ENCODE measurements around the gene DDX54. TPM values are rescaled to one million over a fixed set of nuclear protein-coding genes. Genes with fewer than 3 reads are reported as not detected.

The DDX54 gene
- total RNA-seq, 1 experiment from 2014 or later: 43.1 TPM

GRCh38 chr12:113162102-113163029 is 22.9 kb downstream of the DDX54 start:
- peak; percentile 55 for DNase-seq (ENCODE audit: low read depth)

- DNase-seq (ENCODE audit: low read depth): no peak
Observed at GRCh38 chr12:113161415-113162016, 23.8 kb downstream of the DDX54 start.

- no peak for DNase-seq (ENCODE audit: low read depth)
Observed at GRCh38 chr12:113159937-113160336, 25.3 kb downstream of the DDX54 start.

GRCh38 chr12:113158439-113159203 is 26.7 kb downstream of the DDX54 start:
- DNase-seq (ENCODE audit: low read depth): no peak

- DNase-seq (ENCODE audit: low read depth): no peak
Observed at GRCh38 chr12:113157218-113157859, 27.9 kb downstream of the DDX54 start.

- no peak for DNase-seq (ENCODE audit: low read depth)
Observed at GRCh38 chr12:113155646-113156045, 29.6 kb downstream of the DDX54 start.

- no peak for DNase-seq (ENCODE audit: low read depth)
Observed at GRCh38 chr12:113155060-113155459, 30.2 kb downstream of the DDX54 start.

GRCh38 chr12:113154351-113154973 is 30.8 kb downstream of the DDX54 start:
- DNase-seq (ENCODE audit: low read depth): no peak

- peak; percentile 83 for DNase-seq (ENCODE audit: low read depth)
Observed at GRCh38 chr12:113152835-113153814, 32.2 kb downstream of the DDX54 start.

- DNase-seq (ENCODE audit: low read depth): no peak
Observed at GRCh38 chr12:113152196-113152834, 33.0 kb downstream of the DDX54 start.

GRCh38 chr12:113151655-113152054 is 33.6 kb downstream of the DDX54 start:
- no peak for DNase-seq (ENCODE audit: low read depth)

- DNase-seq (ENCODE audit: low read depth): peak; percentile 94
Observed at GRCh38 chr12:113149361-113150150, 35.7 kb downstream of the DDX54 start, which contains the start of gene CFAP73. TSS of gene CFAP73 (plus strand) at chr12:113149724. CDS start at chr12:113149858, 134 bp downstream.

GRCh38 chr12:113146999-113147398 is 38.3 kb downstream of the DDX54 start:
- DNase-seq (ENCODE audit: low read depth): no peak

- DNase-seq (ENCODE audit: low read depth): no peak
Observed at GRCh38 chr12:113145720-113146551, 39.3 kb downstream of the DDX54 start.

GRCh38 chr12:113144806-113145205 is 40.5 kb downstream of the DDX54 start:
- DNase-seq (ENCODE audit: low read depth): no peak

GRCh38 chr12:113143959-113144358 is 41.3 kb downstream of the DDX54 start:
- DNase-seq (ENCODE audit: low read depth): no peak

GRCh38 chr12:113142886-113143332 is 42.4 kb downstream of the DDX54 start:
- DNase-seq (ENCODE audit: low read depth): no peak

Data from M059J (cell line).